Right ventricle myocardium inferior (tissue), 1 donor: ENCODE data around the gene PCDHGA1. TPM values are rescaled to one million over a fixed set of nuclear protein-coding genes. Genes with fewer than 3 reads are reported as not detected.
"Not testable (repeated sequence)": the region's sequence is repeated elsewhere in the genome, so short reads cannot be mapped to it uniquely, and the experiment has no call there.

Source experiments
- ATAC-seq: fragments of 200-7000 bp; cut with Tn5 transposase; one replicate; pipeline ENCODE4 v1.9.1; 2020; ENCODE audit warnings: mild to moderate bottlenecking, moderate library complexity
- DNase-seq: peaks from one replicate; pipeline ENCODE4 v3.0.0; 2021; ENCODE audit errors: missing footprints
- intact Hi-C: fragments of 100-400 bp; cut with DNase I; formaldehyde crosslinking; loops from one replicate; pipeline ENCODE4 v1.11.0; 2022
- total RNA-seq: library from RNA; stranded (reverse); fragmentation: NEBNext Ultra II Directional; extraction: Animal tissue kit (Norgen Biotek cat#: 25700); gene quantifications from one replicate; pipeline ENCODE4 v1.2.1, GENCODE V29; 2021
- donor health status: DM: no; HTN: yes; CAD: no; lungs with severe emphysema.

Gene PCDHGA1
- total RNA-seq, 1 donor from 2014 or later, result 3.2 TPM

- DNase-seq (no peak), ATAC-seq (no peak)
- intact Hi-C loops, result no loop called here
Measured at GRCh38 chr5:141420855-141421488, 90.7 kb downstream of the PCDHGA1 start, which contains the start of gene PCDHGA11. PCDHGA11 (plus strand) TSS chr5:141421051; CDS start chr5:141421228, 177 bp downstream.

- intact Hi-C loops, result no loop called here
- DNase-seq (no peak), ATAC-seq (no peak)
Measured at GRCh38 chr5:141421489-141421855, 91.2 kb downstream of the PCDHGA1 start.

- ATAC-seq (no peak), DNase-seq (no peak)
- intact Hi-C loops, result no loop called here
Measured at GRCh38 chr5:141422742-141423291, 92.5 kb downstream of the PCDHGA1 start.

GRCh38 chr5:141427783-141428426 lies 97.6 kb downstream of the PCDHGA1 start:
- intact Hi-C loops, result no loop called here
- DNase-seq (no peak), ATAC-seq (no peak)

- intact Hi-C loops, result loop anchor here (2.0 to 5.0 kb wide), 2 partner anchors 47 to 94 kb away; partner anchors contain the start of gene PCDHGC3
- ATAC-seq, result peak; percentile 90
- DNase-seq, result no peak
Measured at GRCh38 chr5:141430332-141431113, 100.2 kb downstream of the PCDHGA1 start, which contains the start of gene PCDHGA12. PCDHGA12 (plus strand) TSS chr5:141430507; CDS start chr5:141430760, 253 bp downstream.

GRCh38 chr5:141431286-141431685 lies 101.0 kb downstream of the PCDHGA1 start:
- intact Hi-C loops, result loop anchor here (2.0 to 5.0 kb wide), 2 partner anchors 46 to 94 kb away; partner anchors contain the start of gene PCDHGC3
- no peak for ATAC-seq
- no peak for DNase-seq

- ATAC-seq, result not testable (repeated sequence)
Measured at GRCh38 chr5:141432308-141432707, 102.0 kb downstream of the PCDHGA1 start.

GRCh38 chr5:141432726-141433125 lies 102.4 kb downstream of the PCDHGA1 start:
- intact Hi-C loops, result loop anchor here (5.0 kb wide), 1 partner anchor 45 kb away; the partner anchor contains the start of gene PCDHGC3
- ATAC-seq, result not testable (repeated sequence)

More at GRCh38 chr5:141432308-141432707, 102.0 kb downstream of the PCDHGA1 start:
- intact Hi-C loops, result loop anchor here (5.0 kb wide), 1 partner anchor 45 kb away; the partner anchor contains the start of gene PCDHGC3
- DNase-seq, result not testable (repeated sequence)

GRCh38 chr5:141434006-141434405 lies 103.7 kb downstream of the PCDHGA1 start:
- ATAC-seq (no peak), DNase-seq (no peak)
- intact Hi-C loops, result loop anchor here (5.0 kb wide), 1 partner anchor 43 kb away; the partner anchor contains the start of gene PCDHGC3

More at GRCh38 chr5:141432726-141433125, 102.4 kb downstream of the PCDHGA1 start:
- DNase-seq, result not testable (repeated sequence)

- DNase-seq, result no peak
- intact Hi-C loops, result no loop called here
- ATAC-seq, result no peak
Measured at GRCh38 chr5:141437221-141437620, 106.9 kb downstream of the PCDHGA1 start.

- no peak for DNase-seq
- no peak for ATAC-seq
- intact Hi-C loops, result no loop called here
Measured at GRCh38 chr5:141439411-141440141, 109.3 kb downstream of the PCDHGA1 start.

- ATAC-seq, result no peak
- intact Hi-C loops, result no loop called here
- DNase-seq, result no peak
Measured at GRCh38 chr5:141440341-141440740, 110.0 kb downstream of the PCDHGA1 start.

GRCh38 chr5:141441571-141442170 lies 111.4 kb downstream of the PCDHGA1 start:
- no peak for DNase-seq
- peak; percentile 81 for ATAC-seq
- intact Hi-C loops, result no loop called here

GRCh38 chr5:141465351-141465750 lies 135.0 kb downstream of the PCDHGA1 start:
- intact Hi-C loops, result no loop called here

GRCh38 chr5:141475625-141476131 lies 145.4 kb downstream of the PCDHGA1 start, which contains the start of gene PCDHGC3:
PCDHGC3 (plus strand) TSS chr5:141475966; CDS start chr5:141476117, 151 bp downstream.
- ATAC-seq (peak; percentile 99), DNase-seq (peak; percentile 94)
- intact Hi-C loops, result loop anchor here (2.0 to 5.0 kb wide), 2 partner anchors 43 to 49 kb away; partner anchors contain the start of gene PCDHGA12

More at GRCh38 chr5:141465351-141465750, 135.0 kb downstream of the PCDHGA1 start:
- DNase-seq (no peak), ATAC-seq (no peak)

GRCh38 chr5:141476132-141476911 lies 146.0 kb downstream of the PCDHGA1 start:
- peak; percentile 74 for DNase-seq
- peak; percentile 60 for ATAC-seq
- intact Hi-C loops, result loop anchor here (5.0 kb wide), 1 partner anchor 44 kb away; the partner anchor contains the start of gene PCDHGA12
